HepG2 (cell line): ENCODE measurements around the gene DNAJC18. TPM values are rescaled to one million over a fixed set of nuclear protein-coding genes. Genes with fewer than 3 reads are reported as not detected.

Experiments used
- AKAP8 ChIP-seq: sonication (generic); formaldehyde crosslinking; IDR thresholded peaks from 2 replicates; pipeline ENCODE4 v1.5.1; 2020; ENCODE audit warnings: mild to moderate bottlenecking, missing genetic modification reagents
- CENPBD1 ChIP-seq: sonication (generic); formaldehyde crosslinking; IDR thresholded peaks from 2 replicates; pipeline ENCODE4 v1.8.0; 2022; ENCODE audit warnings: missing genetic modification reagents, low read depth, mild to moderate bottlenecking, borderline replicate concordance
- GZF1 ChIP-seq: sonication (generic); formaldehyde crosslinking; IDR thresholded peaks from 2 replicates; pipeline ENCODE4 v1.5.1; 2020; ENCODE audit warnings: mild to moderate bottlenecking, missing genetic modification reagents
- HNRNPK ChIP-seq: fragments of 200-400 bp; formaldehyde crosslinking; IDR thresholded peaks from 2 replicates; pipeline ENCODE4 v1.6.1; 2018; ENCODE audit warnings: low read length, low read depth, moderate library complexity, mild to moderate bottlenecking; ENCODE audit not compliant: poor library complexity, severe bottlenecking
- KMT2B ChIP-seq: IDR thresholded peaks from 2 replicates; pipeline ENCODE4 v1.6.1; 2016; ENCODE audit warnings: missing genetic modification reagents, missing compliant biosample characterization
- LBX2 ChIP-seq: sonication (generic); formaldehyde crosslinking; IDR thresholded peaks from 2 replicates; pipeline ENCODE4 v1.5.0; 2020; ENCODE audit warnings: missing genetic modification reagents, mild to moderate bottlenecking, borderline replicate concordance
- PAWR ChIP-seq: sonication (generic); formaldehyde crosslinking; IDR thresholded peaks from 2 replicates; pipeline ENCODE4 v1.4.0; 2020; ENCODE audit warnings: missing genetic modification reagents, mild to moderate bottlenecking, borderline replicate concordance
- RFXAP ChIP-seq: sonication (generic); formaldehyde crosslinking; IDR thresholded peaks from 2 replicates; pipeline ENCODE4 v1.4.0; 2020; ENCODE audit warnings: missing genetic modification reagents, borderline replicate concordance
- SAFB2 ChIP-seq: sonication (generic); formaldehyde crosslinking; IDR thresholded peaks from 2 replicates; pipeline ENCODE4 v1.5.1; 2020; ENCODE audit warnings: missing genetic modification reagents, low read depth, mild to moderate bottlenecking, borderline replicate concordance
- STAG1 ChIP-seq: sonication (generic); formaldehyde crosslinking; IDR thresholded peaks from 2 replicates; pipeline ENCODE4 v1.4.0; 2020; ENCODE audit warnings: missing genetic modification reagents
- TARDBP ChIP-seq: sonication (generic); formaldehyde crosslinking; IDR thresholded peaks from 2 replicates; pipeline ENCODE4 v1.8.0; 2022; ENCODE audit warnings: mild to moderate bottlenecking, missing genetic modification reagents
- U2AF1 ChIP-seq: fragments of 200-400 bp; formaldehyde crosslinking; optimal IDR thresholded peaks from 2 replicates; pipeline ENCODE3; 2017; ENCODE audit warnings: mild to moderate bottlenecking, low read depth, low read length
- ZBTB8A ChIP-seq: sonication (generic); formaldehyde crosslinking; IDR thresholded peaks from 2 replicates; pipeline ENCODE4 v1.4.0; 2020; ENCODE audit warnings: mild to moderate bottlenecking, low read depth, missing genetic modification reagents, borderline replicate concordance
- ZC3H4 ChIP-seq: sonication (generic); formaldehyde crosslinking; IDR thresholded peaks from 2 replicates; pipeline ENCODE4 v1.4.0; 2020; ENCODE audit warnings: missing genetic modification reagents, borderline replicate concordance
- ZIK1 ChIP-seq: sonication (generic); formaldehyde crosslinking; IDR thresholded peaks from 2 replicates; pipeline ENCODE4 v1.5.0; 2020; ENCODE audit warnings: mild to moderate bottlenecking, low read depth, missing genetic modification reagents, borderline replicate concordance
- ZMAT5 ChIP-seq: sonication (generic); formaldehyde crosslinking; IDR thresholded peaks from 2 replicates; pipeline ENCODE4 v1.5.0; 2020; ENCODE audit warnings: mild to moderate bottlenecking, low read depth, missing genetic modification reagents, borderline replicate concordance
- ZNF749 ChIP-seq: sonication (generic); formaldehyde crosslinking; IDR thresholded peaks from 2 replicates; pipeline ENCODE4 v1.8.0; 2022; ENCODE audit warnings: mild to moderate bottlenecking, missing genetic modification reagents, moderate library complexity, borderline replicate concordance
- ZNF800 ChIP-seq: sonication (generic); formaldehyde crosslinking; IDR thresholded peaks from 2 replicates; pipeline ENCODE4 v1.4.0; 2020; ENCODE audit warnings: missing genetic modification reagents
- polyA plus RNA-seq, 8 experiments: library from polyadenylated mRNA; depleted of rRNA in 3 of 8; stranded (reverse) in 7 of 8; unstranded in 1 of 8; fragments of >200 nt; fragmentation: Illumina TruSeq in 4 of 8; extraction: Trizol in 4 of 8; gene quantifications; 2 replicates each; pipeline versions ENCODE4 v1.2.1 to v1.2.3, GENCODE V29; 2011 to 2016; ENCODE audit warnings: low read depth in 4 of 8, missing spikeins in 1 of 8, mixed read lengths in 1 of 8; ENCODE audit not compliant: insufficient read depth in 1 of 8
- total RNA-seq, 5 experiments: library from RNA; depleted of rRNA; stranded (reverse); fragments of >200 nt; fragmentation: Illumina TruSeq; extraction: Trizol; gene quantifications; 2 replicates each; pipeline ENCODE4 v1.2.3, GENCODE V29; 2016; ENCODE audit warnings: low read depth in 1 of 5
- TF ChIP-seq, protein P1 (sequence below): sonication (generic); formaldehyde crosslinking; IDR thresholded peaks from 2 replicates; pipeline ENCODE4 v1.8.0; 2022; ENCODE audit warnings: missing genetic modification reagents, mild to moderate bottlenecking, borderline replicate concordance
- TF ChIP-seq, protein P2 (sequence below): sonication (generic); formaldehyde crosslinking; IDR thresholded peaks from 2 replicates; pipeline ENCODE4 v1.8.0; 2022; ENCODE audit warnings: mild to moderate bottlenecking, missing genetic modification reagents, moderate library complexity
- TF ChIP-seq, protein P3 (sequence below): sonication (generic); formaldehyde crosslinking; IDR thresholded peaks from 2 replicates; pipeline ENCODE4 v1.4.0; 2020; ENCODE audit warnings: missing genetic modification reagents

Gene DNAJC18
- total and polyA plus RNA-seq, 2 of the 13 experiments (the other 11 are each of a cell fraction or from before 2014, with no cell fraction given) = 6.5 to 6.6 TPM

DNA sequence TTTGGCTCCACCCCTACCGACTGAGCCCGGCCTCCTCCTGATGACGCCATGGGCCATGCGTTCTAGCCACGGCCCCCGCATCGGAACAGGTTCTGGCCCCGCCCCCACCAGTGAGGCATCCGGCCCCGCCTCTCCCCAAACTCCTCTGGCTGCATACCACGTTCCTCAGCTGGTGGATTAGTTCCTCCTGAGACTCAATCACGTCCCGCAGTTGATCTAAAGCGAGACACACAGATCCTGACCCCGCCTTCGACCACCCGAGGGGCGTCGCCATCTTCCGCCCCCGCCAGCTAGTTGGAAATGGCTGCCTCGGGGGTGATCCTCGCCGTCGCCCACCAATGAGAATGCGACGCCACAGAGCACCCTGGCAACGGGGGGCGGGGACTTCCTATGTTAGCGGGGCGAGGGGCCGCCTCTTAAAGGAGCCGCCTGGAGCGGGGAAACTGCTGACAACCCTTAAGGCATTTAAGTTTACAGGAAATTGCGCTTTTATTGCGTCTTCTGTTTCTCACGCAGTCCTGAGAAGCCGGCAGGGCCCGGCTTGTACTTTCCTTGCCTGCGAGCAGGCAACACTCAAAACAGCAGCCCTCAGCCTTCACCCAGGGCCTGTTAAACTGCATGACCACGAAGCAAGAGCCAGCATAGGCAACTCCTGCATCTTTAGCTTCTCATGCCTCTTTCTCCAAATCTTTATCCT lies 35.4 kb downstream of the DNAJC18 start, which contains the start of gene SPATA24 (continued):
- TF ChIP-seq U2AF1 (no peak), ZNF749 (CRISPR knock-in tag) (no peak), KMT2B (no peak), LBX2 (CRISPR knock-in tag) (no peak), ZMAT5 (CRISPR knock-in tag) (no peak), AKAP8 (CRISPR knock-in tag) (0 out of 2 replicates have a peak, but pooled peaks have one; percentile 65), TARDBP (CRISPR knock-in tag) (no peak), ZC3H4 (CRISPR knock-in tag) (no peak), PAWR (CRISPR knock-in tag) (no peak), ZBTB8A (CRISPR knock-in tag) (no peak), HNRNPK (no peak), RFXAP (CRISPR knock-in tag) (peak; percentile 31; the same call in 1 of the 2 replicates), CENPBD1 (CRISPR knock-in tag) (no peak), STAG1 (CRISPR knock-in tag) (no peak), SAFB2 (no peak), GZF1 (CRISPR knock-in tag) (0 out of 2 replicates have a peak, but pooled peaks have one; percentile 40), ZNF800 (CRISPR knock-in tag) (0 out of 2 replicates have a peak, but pooled peaks have one; percentile 26), ZIK1 (CRISPR knock-in tag) (0 out of 2 replicates have a peak, but pooled peaks have one; percentile 29)
- TF ChIP-seq, protein P1, sequence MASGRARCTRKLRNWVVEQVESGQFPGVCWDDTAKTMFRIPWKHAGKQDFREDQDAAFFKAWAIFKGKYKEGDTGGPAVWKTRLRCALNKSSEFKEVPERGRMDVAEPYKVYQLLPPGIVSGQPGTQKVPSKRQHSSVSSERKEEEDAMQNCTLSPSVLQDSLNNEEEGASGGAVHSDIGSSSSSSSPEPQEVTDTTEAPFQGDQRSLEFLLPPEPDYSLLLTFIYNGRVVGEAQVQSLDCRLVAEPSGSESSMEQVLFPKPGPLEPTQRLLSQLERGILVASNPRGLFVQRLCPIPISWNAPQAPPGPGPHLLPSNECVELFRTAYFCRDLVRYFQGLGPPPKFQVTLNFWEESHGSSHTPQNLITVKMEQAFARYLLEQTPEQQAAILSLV (CRISPR knock-in tag) = no peak
- TF ChIP-seq, protein P2, sequence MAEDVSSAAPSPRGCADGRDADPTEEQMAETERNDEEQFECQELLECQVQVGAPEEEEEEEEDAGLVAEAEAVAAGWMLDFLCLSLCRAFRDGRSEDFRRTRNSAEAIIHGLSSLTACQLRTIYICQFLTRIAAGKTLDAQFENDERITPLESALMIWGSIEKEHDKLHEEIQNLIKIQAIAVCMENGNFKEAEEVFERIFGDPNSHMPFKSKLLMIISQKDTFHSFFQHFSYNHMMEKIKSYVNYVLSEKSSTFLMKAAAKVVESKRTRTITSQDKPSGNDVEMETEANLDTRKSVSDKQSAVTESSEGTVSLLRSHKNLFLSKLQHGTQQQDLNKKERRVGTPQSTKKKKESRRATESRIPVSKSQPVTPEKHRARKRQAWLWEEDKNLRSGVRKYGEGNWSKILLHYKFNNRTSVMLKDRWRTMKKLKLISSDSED (CRISPR knock-in tag) = no peak
- TF ChIP-seq, protein P3, sequence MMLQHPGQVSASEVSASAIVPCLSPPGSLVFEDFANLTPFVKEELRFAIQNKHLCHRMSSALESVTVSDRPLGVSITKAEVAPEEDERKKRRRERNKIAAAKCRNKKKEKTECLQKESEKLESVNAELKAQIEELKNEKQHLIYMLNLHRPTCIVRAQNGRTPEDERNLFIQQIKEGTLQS (CRISPR knock-in tag) = no peak
